OCI-LY7 (cell line): ENCODE measurements around the gene ENDOV. TPM values are rescaled to one million over a fixed set of nuclear protein-coding genes. Genes with fewer than 3 reads are reported as not detected.

Experiments
- BruUV-seq: library from RNA; stranded (reverse); fragments of 400-500 nt; replicated peaks from 2 replicates; lab custom pipeline; 2021; lab: Mats Ljungman, UMichigan
- CTCF ChIA-PET: fragments of 300-600 bp; sonication (Branson Sonifier 250); formaldehyde crosslinking; loops from one replicate; lab custom pipeline; 2022; ENCODE audit warnings: antibody characterized with exemption; ENCODE audit not compliant: unreplicated experiment; lab: Charles Lee
- POLR2A ChIA-PET: fragments of 300-600 bp; sonication (Branson Sonifier 250); formaldehyde crosslinking; loops from one replicate; lab custom pipeline; 2022; ENCODE audit warnings: antibody characterized with exemption; lab: Charles Lee
- DNase-seq: peaks from one replicate; pipeline ENCODE4 v3.0.0-alpha.2; 2015; ENCODE audit warnings: low spot score
- H2AFZ ChIP-seq: fragments of 200-600 bp; sonication (generic), shearing (Covaris generic); 2 replicates; pipeline ENCODE4 v1.6.1; 2014; ENCODE audit warnings: mild to moderate bottlenecking, antibody characterized with exemption, low read length, moderate library complexity
- H3K27ac ChIP-seq: fragments of 200-600 bp; sonication (generic); 2 replicates; pipeline ENCODE4 v1.5.1; 2014; ENCODE audit warnings: mixed run types, low read depth, mild to moderate bottlenecking, moderate library complexity, low read length, inconsistent platforms; ENCODE audit not compliant: poor library complexity, severe bottlenecking
- H3K36me3 ChIP-seq: fragments of 200-600 bp; sonication (generic); 2 replicates; pipeline ENCODE4 v1.6.1; 2014; ENCODE audit warnings: mild to moderate bottlenecking, antibody characterized with exemption, low read length, moderate library complexity, mixed read lengths; ENCODE audit not compliant: insufficient read depth
- H3K4me1 ChIP-seq: fragments of 200-600 bp; sonication (generic); 2 replicates; pipeline ENCODE4 v1.5.1; 2014; ENCODE audit warnings: mild to moderate bottlenecking, low read length; ENCODE audit not compliant: insufficient read depth, poor library complexity, severe bottlenecking
- H3K4me2 ChIP-seq: fragments of 200-600 bp; sonication (generic); 2 replicates; pipeline ENCODE4 v1.6.1; 2014; ENCODE audit warnings: mild to moderate bottlenecking, low read length
- H3K4me3 ChIP-seq: fragments of 200-600 bp; sonication (generic); 2 replicates; pipeline ENCODE4 v1.5.1; 2014; ENCODE audit warnings: mild to moderate bottlenecking, low read depth, low read length; ENCODE audit not compliant: poor library complexity, severe bottlenecking
- H3K79me2 ChIP-seq: fragments of 200-600 bp; sonication (generic); 2 replicates; pipeline ENCODE4 v1.6.1; 2016; ENCODE audit warnings: low read depth, mild to moderate bottlenecking, low read length, moderate library complexity, mixed read lengths; ENCODE audit not compliant: insufficient read depth
- H3K9me2 ChIP-seq: fragments of 200-600 bp; sonication (generic); 2 replicates; pipeline ENCODE4 v1.6.1; 2016; ENCODE audit warnings: mild to moderate bottlenecking, low read length, mixed read lengths; ENCODE audit not compliant: insufficient read depth
- H3K9me3 ChIP-seq: fragments of 200-600 bp; sonication (generic); 2 replicates; pipeline ENCODE4 v1.6.1; 2014; ENCODE audit warnings: mild to moderate bottlenecking, mixed run types, low read length, mixed read lengths
- H4K20me1 ChIP-seq: fragments of 200-600 bp; sonication (generic); 2 replicates; pipeline ENCODE4 v1.6.1; 2014; ENCODE audit warnings: mild to moderate bottlenecking, antibody characterized with exemption, low read length, moderate library complexity, mixed read lengths; ENCODE audit not compliant: insufficient read depth
- CTCF ChIP-seq: fragments of 200-600 bp; sonication (generic); conservative IDR thresholded peaks from 2 replicates; pipeline ENCODE4 v1.5.1; 2014; ENCODE audit warnings: mild to moderate bottlenecking, antibody characterized with exemption, low read length, moderate library complexity, mixed read lengths
- EZH2phosphoT487 ChIP-seq: fragments of 200-600 bp; sonication (generic); IDR thresholded peaks from 2 replicates; pipeline ENCODE4 v1.6.1; 2018; ENCODE audit warnings: low read depth, borderline replicate concordance, mild to moderate bottlenecking, mixed run types, antibody characterized with exemption, low read length, moderate library complexity, mixed read lengths
- intact Hi-C: fragments of 100-400 bp; cut with micrococcal nuclease; formaldehyde crosslinking; loops from one replicate; pipeline ENCODE4 v1.10.0; 2022; ENCODE audit not compliant: unreplicated experiment
- total RNA-seq, 2 experiments: library from RNA; depleted of rRNA in 1 of 2; stranded (reverse); fragments of >200 nt in 1 of 2; shearing (Covaris generic) in 1 of 2; gene quantifications; 2 replicates each; pipeline ENCODE4 v1.2.3, GENCODE V29; 2014 to 2022

ENDOV gene
- total RNA-seq, 2 experiments from 2014 or later: 22.4 to 33.1 TPM

GRCh38 chr17:80437532-80437931, 22.6 kb downstream of the ENDOV start:
- BruUV-seq: no TSS peak
- H3K9me3 ChIP-seq: no peaks in the 10 kb centered on the region
- no peak overlapping the region for H2AFZ ChIP-seq
- H3K4me2 ChIP-seq: no peak overlapping the region
- no peak overlapping the region for H3K27ac ChIP-seq
- POLR2A ChIA-PET: no interaction called here
- H4K20me1 ChIP-seq: no peaks in the 10 kb centered on the region
- no peaks in the 10 kb centered on the region for H3K4me1 ChIP-seq
- no peak for TF ChIP-seq CTCF
- no peak for TF ChIP-seq EZH2phosphoT487
- no peak overlapping the region for H3K4me3 ChIP-seq
- no peaks in the 10 kb centered on the region for H3K36me3 ChIP-seq
- H3K9me2 ChIP-seq: no peaks in the 10 kb centered on the region
- intact Hi-C loops: no loop called here
- no peak for DNase-seq
- H3K79me2 ChIP-seq: no peaks in the 10 kb centered on the region
- CTCF ChIA-PET: no interaction called here

GRCh38 chr17:80438806-80439205, 23.8 kb downstream of the ENDOV start:
- TF ChIP-seq CTCF: no peak
- TF ChIP-seq EZH2phosphoT487: no peak
- H3K4me3 ChIP-seq: no peak overlapping the region
- no peaks in the 10 kb centered on the region for H4K20me1 ChIP-seq
- intact Hi-C loops: no loop called here
- no peaks in the 10 kb centered on the region for H3K4me1 ChIP-seq
- no TSS peak for BruUV-seq
- no peak for DNase-seq
- H2AFZ ChIP-seq: no peak overlapping the region
- no peaks in the 10 kb centered on the region for H3K9me3 ChIP-seq
- H3K4me2 ChIP-seq: no peak overlapping the region
- H3K27ac ChIP-seq: no peak overlapping the region
- no peaks in the 10 kb centered on the region for H3K9me2 ChIP-seq
- H3K36me3 ChIP-seq: no peaks in the 10 kb centered on the region
- ChIA-PET POLR2A (no interaction called here), CTCF (no interaction called here)
- no peaks in the 10 kb centered on the region for H3K79me2 ChIP-seq

GRCh38 chr17:80439499-80439898, 24.5 kb downstream of the ENDOV start:
- Histone ChIP-seq H3K36me3 (no peaks in the 10 kb centered on the region), H3K27ac (no peak overlapping the region), H3K79me2 (no peaks in the 10 kb centered on the region), H4K20me1 (no peaks in the 10 kb centered on the region), H2AFZ (no peak overlapping the region), H3K4me1 (no peaks in the 10 kb centered on the region), H3K4me2 (no peak overlapping the region), H3K4me3 (no peak overlapping the region), H3K9me3 (no peaks in the 10 kb centered on the region), H3K9me2 (no peaks in the 10 kb centered on the region)
- CTCF ChIA-PET: no interaction called here
- POLR2A ChIA-PET: no interaction called here
- no TSS peak for BruUV-seq
- DNase-seq: no peak
- TF ChIP-seq CTCF (no peak), EZH2phosphoT487 (no peak)
- intact Hi-C loops: no loop called here
